Pancreas (tissue), 10 donors: ENCODE data around the gene TMED6. TPM values are rescaled to one million over a fixed set of nuclear protein-coding genes. Genes with fewer than 3 reads are reported as not detected.

Experiments
- ATAC-seq, 4 donors: fragments of 200-7000 bp; cut with Tn5 transposase; one replicate each; pipeline versions ENCODE4 v1.8.0 to v1.9.1; 2020; ENCODE audit warnings: mild to moderate bottlenecking in 4 of 4, moderate library complexity in 4 of 4
- DNase-seq, 6 donors: peaks; one replicate each; pipeline ENCODE4 v3.0.0-alpha.2; 2020
- FAIRE-seq: peaks from 2 replicates; lab custom pipeline; 2012; peaks lifted over from hg19 to GRCh38; lab: Jason Lieb, UNC
- H3K27ac ChIP-seq, 4 donors: fragments of 200-600 bp; sonication (generic); 1 replicate in 3 of 4; 2 replicates in 1 of 4; pipeline versions ENCODE4 v1.5.0 to v1.8.0; 2020
- H3K27me3 ChIP-seq, 4 donors: fragments of 200-600 bp; one replicate each; pipeline ENCODE4 v1.8.0; 2021
- H3K36me3 ChIP-seq, 3 donors: fragments of 200-600 bp; sonication (generic) in 1 of 3; one replicate each; pipeline versions ENCODE4 v1.5.0 to v1.8.0; 2020 to 2021
- H3K4me1 ChIP-seq, 3 donors: fragments of 200-600 bp; one replicate each; pipeline ENCODE4 v1.8.0; 2021
- H3K4me3 ChIP-seq, 4 donors: fragments of 200-600 bp; sonication (generic) in 2 of 4; one replicate each; pipeline versions ENCODE4 v1.5.0 to v1.8.0; 2020 to 2021
- H3K9me3 ChIP-seq, 4 donors: fragments of 200-600 bp; one replicate each; pipeline ENCODE4 v1.8.0; 2021
- CTCF ChIP-seq, 4 donors: fragments of 200-600 bp; sonication (generic) in 3 of 4; IDR thresholded peaks; one replicate each; pipeline versions ENCODE4 v1.5.0 to v1.8.0; 2021; ENCODE audit warnings: antibody characterized with exemption in 4 of 4
- WGBS, 2 donors: extraction: QIAGEN DNeasy Blood & Tissue Kit; methylation state at CpG; one replicate each; pipeline ENCODE4 v1.1.7; 2013; 5-methylcytosine and 5-hydroxymethylcytosine counted together
- intact Hi-C, 3 donors: fragments of 100-400 bp; cut with DNase I; formaldehyde crosslinking; loops; one replicate each; pipeline versions ENCODE4 v1.11.1 to v1.14.2; 2022
- polyA plus RNA-seq, 2 donors: library from polyadenylated mRNA; stranded (reverse); fragments of 200-250 nt; gene quantifications; one replicate each; pipeline ENCODE4 v1.2.3, GENCODE V29; 2013
- total RNA-seq, 6 donors: library from RNA; stranded (reverse); fragmentation: NEBNext Ultra II Directional in 4 of 6; extraction: Animal tissue kit (Norgen Biotek cat#: 25700) in 4 of 6; gene quantifications; one replicate each; pipeline versions ENCODE4 v1.2.1 to v1.2.4, GENCODE V29; 2021 to 2023
- donor health status: healthy with polysubstance abuse.
- donor health status: DM: no; HTN: no; CAD: no; lungs with moderate emphysema.
- donor health status: DM: no; HTN: no; CAD: no.
- donor health status: control.
- donor health status: control.
- donor health status: Bipolar disorder and iron deficiency.
- donor health status: DM: yes; HTN: yes; CAD: no.
- donor health status: DM: no; HTN: no; CAD: no.
- donor health status: DM: no; HTN: no; CAD: no.
- donor health status: DM: yes; HTN: yes; CAD: no.

Gene TMED6
- total and polyA plus RNA-seq, 8 donors: 5.2 to 94.7 (median 43.6) TPM

GRCh38 chr16:69373019-69373418 is 21.4 kb upstream of the TMED6 start:
- Histone ChIP-seq H3K27me3 (no peaks in the 10 kb centered on the region), H3K36me3 (peaks cover 0 to 33% (median 4%) of the 10 kb centered on the region in 3 donors), H3K4me3 (no peak overlapping the region), H3K4me1 (no peaks in the 10 kb centered on the region), H3K9me3 (no peaks in the 10 kb centered on the region), H3K27ac (no peak overlapping the region)
- peak; percentile 64 for FAIRE-seq
- no peak for TF ChIP-seq CTCF (IDR thresholded peaks at IDR 0.05)
- no peak for DNase-seq
- 89 to 97% methylated on average over 1 of the region's 1 CpG for WGBS, 2 donors
- intact Hi-C loops: no loop called here
- peak in 1 of 4 donors; percentile 45 for ATAC-seq

GRCh38 chr16:69371564-69371963 is 20.0 kb upstream of the TMED6 start:
- ATAC-seq: no peak
- WGBS, 2 donors: 95% methylated on average over 2 of the region's 2 CpGs
- Histone ChIP-seq H3K4me1 (no peaks in the 10 kb centered on the region), H3K27ac (no peak overlapping the region), H3K9me3 (no peaks in the 10 kb centered on the region), H3K36me3 (peaks cover 4 to 45% (median 11%) of the 10 kb centered on the region in 3 donors), H3K4me3 (no peak overlapping the region), H3K27me3 (no peaks in the 10 kb centered on the region)
- no peak for FAIRE-seq
- intact Hi-C loops: no loop called here
- no peak for TF ChIP-seq CTCF (IDR thresholded peaks at IDR 0.05)
- DNase-seq: no peak

- H3K4me3 ChIP-seq: no peak overlapping the region
- ATAC-seq (no peak), DNase-seq (no peak), FAIRE-seq (no peak)
- no peak for TF ChIP-seq CTCF (IDR thresholded peaks at IDR 0.05)
- H3K27ac ChIP-seq: no peak overlapping the region
- intact Hi-C loops: no loop called here
- H3K27me3 ChIP-seq: no peaks in the 10 kb centered on the region
- H3K36me3 ChIP-seq: peaks cover 4 to 64% (median 24%) of the 10 kb centered on the region in 3 donors
- WGBS, 2 donors: 76 to 80% methylated on average over 4 of the region's 4 CpGs
- H3K9me3 ChIP-seq: no peaks in the 10 kb centered on the region
- H3K4me1 ChIP-seq: no peaks in the 10 kb centered on the region
These were observed 17.3 kb upstream of the TMED6 start for GRCh38 chr16:69368866-69369265.

- TF ChIP-seq CTCF (IDR thresholded peaks at IDR 0.05): no peak
- Histone ChIP-seq H3K27ac (no peak overlapping the region), H3K4me1 (no peaks in the 10 kb centered on the region), H3K27me3 (no peaks in the 10 kb centered on the region), H3K4me3 (no peak overlapping the region), H3K36me3 (peaks cover 4 to 64% (median 24%) of the 10 kb centered on the region in 3 donors), H3K9me3 (no peaks in the 10 kb centered on the region)
- no peak for DNase-seq
- FAIRE-seq: no peak
- intact Hi-C loops: no loop called here
- ATAC-seq: no peak
- WGBS, 2 donors: 88 to 93% methylated on average over 7 of the region's 7 CpGs
These were observed 16.4 kb upstream of the TMED6 start for GRCh38 chr16:69367980-69368379.

- no peak overlapping the region for H3K4me3 ChIP-seq
- 94 to 95% methylated on average over 7 of the region's 7 CpGs for WGBS, 2 donors
- H3K27me3 ChIP-seq: no peaks in the 10 kb centered on the region
- H3K27ac ChIP-seq: no peak overlapping the region
- no peak for ATAC-seq
- no peak for FAIRE-seq
- no peak for DNase-seq
- H3K9me3 ChIP-seq: no peaks in the 10 kb centered on the region
- H3K4me1 ChIP-seq: no peaks in the 10 kb centered on the region
- intact Hi-C loops: no loop called here
- TF ChIP-seq CTCF (IDR thresholded peaks at IDR 0.05): no peak
- H3K36me3 ChIP-seq: peaks cover 4 to 62% (median 24%) of the 10 kb centered on the region in 3 donors
These were observed 14.8 kb upstream of the TMED6 start for GRCh38 chr16:69366431-69366830.
